IMR-90 (cell line): ENCODE measurements around the gene MRPL10. TPM values are rescaled to one million over a fixed set of nuclear protein-coding genes. Genes with fewer than 3 reads are reported as not detected.

Experiments used
- ATAC-seq: fragments of 200-7000 bp; cut with Tn5 transposase; 2 replicates; pipeline ENCODE4 v1.9.1; 2020; ENCODE audit warnings: low read depth, mild to moderate bottlenecking, moderate library complexity
- BruUV-seq: library from RNA; stranded (reverse); fragments of 400-500 nt; replicated peaks from 2 replicates; lab custom pipeline; 2021; lab: Mats Ljungman, UMichigan
- CTCF ChIA-PET: fragments of 300-600 bp; formaldehyde crosslinking; extraction: SDS; loops from one replicate; lab custom pipeline; 2021; ENCODE audit warnings: antibody characterized with exemption; lab: Yijun Ruan, JAX
- POLR2A ChIA-PET: fragments of 300-600 bp; sonication (Branson Sonifier 250); formaldehyde crosslinking; loops from one replicate; lab custom pipeline; 2022; ENCODE audit warnings: antibody characterized with exemption; ENCODE audit not compliant: unreplicated experiment; lab: Charles Lee
- DNase-seq: peaks from one replicate; pipeline ENCODE4 v3.0.0; 2013
- H2AFZ ChIP-seq: replicated peaks from 2 replicates; pipeline ENCODE3; 2013; ENCODE audit warnings: low read length, mild to moderate bottlenecking; ENCODE audit not compliant: poor library complexity
- H2AK5ac ChIP-seq: 2 replicates; pipeline ENCODE4 v1.6.1; 2013; ENCODE audit warnings: low read depth, low read length, inconsistent platforms
- H2AK9ac ChIP-seq: replicated peaks from 2 replicates; pipeline ENCODE3; 2013; ENCODE audit warnings: mild to moderate bottlenecking, low read depth, low read length, moderate library complexity; ENCODE audit not compliant: poor library complexity
- H2BK120ac ChIP-seq: 2 replicates; pipeline ENCODE4 v1.6.1; 2013; ENCODE audit warnings: low read depth, low read length, inconsistent platforms
- H2BK15ac ChIP-seq: 3 replicates; pipeline ENCODE4 v1.6.1; 2013; ENCODE audit warnings: low read depth, low read length, inconsistent platforms
- H2BK20ac ChIP-seq: 2 replicates; pipeline ENCODE4 v1.6.1; 2013; ENCODE audit warnings: low read depth, mild to moderate bottlenecking, inconsistent platforms, low read length, moderate library complexity
- H2BK5ac ChIP-seq: 2 replicates; pipeline ENCODE4 v1.6.1; 2013; ENCODE audit warnings: mild to moderate bottlenecking, low read depth, low read length, inconsistent platforms; ENCODE audit not compliant: poor library complexity, severe bottlenecking
- H3K14ac ChIP-seq: replicated peaks from 2 replicates; pipeline ENCODE4 v1.6.1; 2013; ENCODE audit warnings: low read depth, low read length, inconsistent platforms
- H3K18ac ChIP-seq: 2 replicates; pipeline ENCODE4 v1.6.1; 2013; ENCODE audit warnings: low read depth, low read length, control low read depth
- H3K23ac ChIP-seq: 2 replicates; pipeline ENCODE4 v1.6.1; 2013; ENCODE audit warnings: low read depth, low read length, inconsistent platforms
- H3K27ac ChIP-seq: 2 replicates; pipeline ENCODE4 v1.5.1; 2013; ENCODE audit warnings: mild to moderate bottlenecking, control low read depth, low read length; ENCODE audit not compliant: insufficient read depth
- H3K27me3 ChIP-seq: 2 replicates; pipeline ENCODE4 v1.6.1; 2013; ENCODE audit warnings: low read length; ENCODE audit not compliant: control insufficient read depth, insufficient read depth
- H3K36me3 ChIP-seq: 2 replicates; pipeline ENCODE4 v1.6.1; 2013; ENCODE audit warnings: low read length, mixed read lengths; ENCODE audit not compliant: control insufficient read depth, insufficient read depth
- H3K4ac ChIP-seq: 2 replicates; pipeline ENCODE4 v1.6.1; 2013; ENCODE audit warnings: low read depth, low read length, inconsistent platforms
- H3K4me1 ChIP-seq: 2 replicates; pipeline ENCODE4 v1.6.1; 2013; ENCODE audit warnings: low read length, mixed read lengths; ENCODE audit not compliant: control insufficient read depth, insufficient read depth
- H3K4me2 ChIP-seq: 2 replicates; pipeline ENCODE4 v1.6.1; 2013; ENCODE audit warnings: low read depth, mild to moderate bottlenecking, control low read depth, low read length, moderate library complexity
- H3K4me3 ChIP-seq: 2 replicates; pipeline ENCODE4 v1.5.1; 2013; ENCODE audit warnings: low read depth, mild to moderate bottlenecking, control low read depth, low read length, moderate library complexity; ENCODE audit not compliant: insufficient read depth
- H3K56ac ChIP-seq: 2 replicates; pipeline ENCODE4 v1.6.1; 2013; ENCODE audit warnings: low read length, inconsistent platforms; ENCODE audit not compliant: insufficient read depth; ENCODE audit errors: extremely low read depth
- H3K79me1 ChIP-seq, 2 experiments: 2 replicates each; pipeline ENCODE4 v1.6.1; 2013; ENCODE audit warnings: low read length in 2 of 2, inconsistent platforms in 1 of 2, low read depth in 1 of 2
- H3K9ac ChIP-seq: 2 replicates; pipeline ENCODE4 v1.6.1; 2013; ENCODE audit warnings: low read depth, low read length, control low read depth
- H3K9me1 ChIP-seq: 2 replicates; pipeline ENCODE4 v1.6.1; 2013; ENCODE audit warnings: low read length, inconsistent platforms; ENCODE audit not compliant: insufficient read depth
- H3K9me3 ChIP-seq: 2 replicates; pipeline ENCODE4 v1.6.1; 2013; ENCODE audit warnings: low read length; ENCODE audit not compliant: control insufficient read depth, insufficient read depth
- H4K20me1 ChIP-seq: 2 replicates; pipeline ENCODE4 v1.6.1; 2013; ENCODE audit warnings: low read length, inconsistent platforms; ENCODE audit not compliant: insufficient read depth
- H4K5ac ChIP-seq: 2 replicates; pipeline ENCODE4 v1.6.1; 2013; ENCODE audit warnings: mild to moderate bottlenecking, low read depth, low read length, control low read depth
- H4K8ac ChIP-seq, 2 experiments: 2 replicates each; pipeline ENCODE4 v1.6.1; 2013; ENCODE audit warnings: low read depth in 2 of 2, low read length in 2 of 2, control low read depth in 1 of 2, inconsistent platforms in 1 of 2
- H4K91ac ChIP-seq: 2 replicates; pipeline ENCODE4 v1.6.1; 2013; ENCODE audit warnings: low read depth, low read length, inconsistent platforms; ENCODE audit not compliant: insufficient read depth
- BHLHE40 ChIP-seq: fragments of 150-350 bp; IDR thresholded peaks from 2 replicates; pipeline ENCODE4 v1.6.1; 2016; ENCODE audit warnings: mild to moderate bottlenecking, low read depth, low read length
- CHD1 ChIP-seq: IDR thresholded peaks from 2 replicates; pipeline ENCODE4 v1.6.1; 2012; ENCODE audit warnings: low read depth, low read length, improper control_type of control experiment
- CTCF ChIP-seq: conservative IDR thresholded peaks from 2 replicates; pipeline ENCODE4 v1.5.1; 2012; ENCODE audit warnings: mild to moderate bottlenecking, low read depth, low read length, improper control_type of control experiment
- ELK1 ChIP-seq: fragments of 150-350 bp; IDR thresholded peaks from 2 replicates; pipeline ENCODE4 v1.6.1; 2016; ENCODE audit warnings: low read depth, mild to moderate bottlenecking, low read length, moderate library complexity, borderline replicate concordance
- FOS ChIP-seq: fragments of 150-350 bp; IDR thresholded peaks from 2 replicates; pipeline ENCODE4 v1.6.1; 2016; ENCODE audit warnings: low read depth, low read length
- MAFK ChIP-seq: IDR thresholded peaks from 2 replicates; pipeline ENCODE4 v1.6.1; 2012; ENCODE audit warnings: low read depth, low read length, improper control_type of control experiment
- MAZ ChIP-seq: IDR thresholded peaks from 2 replicates; pipeline ENCODE4 v1.6.1; 2012; ENCODE audit warnings: low read depth, mild to moderate bottlenecking, low read length, improper control_type of control experiment, moderate library complexity, borderline replicate concordance
- MXI1 ChIP-seq: IDR thresholded peaks from 2 replicates; pipeline ENCODE4 v1.6.1; 2012; ENCODE audit warnings: low read depth, mild to moderate bottlenecking, low read length, moderate library complexity, borderline replicate concordance
- NFE2L2 ChIP-seq: fragments of 150-350 bp; IDR thresholded peaks from 2 replicates; pipeline ENCODE4 v1.6.1; 2016; ENCODE audit warnings: low read depth, mild to moderate bottlenecking, low read length
- POLR2A ChIP-seq: IDR thresholded peaks from 2 replicates; pipeline ENCODE4 v1.6.1; 2012; ENCODE audit warnings: mild to moderate bottlenecking, low read depth, low read length
- RAD21 ChIP-seq: IDR thresholded peaks from 2 replicates; pipeline ENCODE4 v1.6.1; 2012; ENCODE audit warnings: low read length, improper control_type of control experiment
- RCOR1 ChIP-seq: IDR thresholded peaks from 2 replicates; pipeline ENCODE4 v1.6.1; 2012; ENCODE audit warnings: mild to moderate bottlenecking, low read length, improper control_type of control experiment; ENCODE audit not compliant: insufficient replicate concordance
- RFX5 ChIP-seq: IDR thresholded peaks from 2 replicates; pipeline ENCODE4 v1.8.0; 2012; ENCODE audit warnings: low read depth, mild to moderate bottlenecking, low read length, moderate library complexity
- SMC3 ChIP-seq: fragments of 150-350 bp; IDR thresholded peaks from 2 replicates; pipeline ENCODE4 v1.6.1; 2016; ENCODE audit warnings: low read depth, mild to moderate bottlenecking, antibody characterized with exemption, low read length, moderate library complexity
- WGBS, 2 experiments: methylation state at CpG; one replicate each; pipeline versions ENCODE4 v1.1.5 to v1.1.7; 2013; ENCODE audit warnings: missing lambda C conversion rate in 2 of 2; ENCODE audit not compliant: insufficient read length in 1 of 2; ENCODE audit errors: extremely low coverage in 2 of 2; 5-methylcytosine and 5-hydroxymethylcytosine counted together
- dilution Hi-C: fragments of 300-500 bp; cut with HindIII; formaldehyde crosslinking; loops from one replicate; pipeline ENCODE4 v1.14.3; 2018; ENCODE audit warnings: low sequenced_read_pairs; ENCODE audit not compliant: unreplicated experiment
- in situ Hi-C: fragments of 300-500 bp; cut with MboI; formaldehyde crosslinking; loops from 3 replicates; pipeline ENCODE4 v1.14.3; 2019; ENCODE audit warnings: low sequenced_read_pairs, inconsistent platforms, mixed read lengths
- intact Hi-C: fragments of 100-400 bp; cut with micrococcal nuclease; formaldehyde crosslinking; loops from 2 replicates; pipeline ENCODE4 v1.10.0; 2022
- polyA plus RNA-seq, 3 experiments: library from polyadenylated mRNA; depleted of rRNA; stranded (reverse); fragments of >200 nt; gene quantifications; 2 replicates each; pipeline ENCODE4 v1.2.3, GENCODE V29; 2012; ENCODE audit warnings: low replicate concordance in 1 of 3
- total RNA-seq: library from RNA; depleted of rRNA; stranded (reverse); fragments of >200 nt; gene quantifications from 2 replicates; pipeline ENCODE4 v1.2.3, GENCODE V29; 2012
- TF ChIP-seq, protein P1 (sequence below): fragments of 150-350 bp; IDR thresholded peaks from 2 replicates; pipeline ENCODE4 v1.6.1; 2017; ENCODE audit warnings: mild to moderate bottlenecking, antibody characterized with exemption, low read length, low read depth

MRPL10 gene
- total and polyA plus RNA-seq, 2 of the 4 experiments (the other 2 are of a cell fraction): 32.3 to 61.8 TPM

- H4K20me1 ChIP-seq: peaks cover 8% of the 10 kb centered on the region; the same call in 1 of the 2 replicates
- no peak overlapping the region for H3K27ac ChIP-seq
- no peak overlapping the region for H3K4me2 ChIP-seq
- no peak overlapping the region for H4K8ac ChIP-seq
- H4K91ac ChIP-seq: no peak overlapping the region
- no peak overlapping the region for H2BK120ac ChIP-seq
- ChIA-PET POLR2A (no interaction called here), CTCF (no interaction called here)
- H3K27me3 ChIP-seq: no peaks in the 10 kb centered on the region
- H3K18ac ChIP-seq: no peak overlapping the region
- no peak overlapping the region for H3K9ac ChIP-seq
- peaks cover 4% of the 10 kb centered on the region; the same call in 1 of the 2 replicates for H3K4me1 ChIP-seq
- H3K56ac ChIP-seq: no peak overlapping the region
- no peak overlapping the region for H2BK15ac ChIP-seq
- 100% methylated on average over 2 of the region's 10 CpGs; no CpG with 5 or more reads in 1 of the 2 experiments for WGBS, 2 experiments
- H3K9me1 ChIP-seq: 0 out of 2 replicates have a peak, but pooled peaks cover 4% of the 10 kb centered on the region
- H3K36me3 ChIP-seq: peaks cover 61% of the 10 kb centered on the region
- dilution Hi-C loops (no loop called here), in situ Hi-C loops (no loop called here), intact Hi-C loops (no loop called here)
- H3K9me3 ChIP-seq: no peaks in the 10 kb centered on the region
- no TSS peak for BruUV-seq
- H3K23ac ChIP-seq: no peak overlapping the region
- H3K79me1 ChIP-seq: peaks cover 0 to 13% of the 10 kb centered on the region in 2 experiments; a peak in 1 of 4 replicates
- H2AFZ ChIP-seq: no peak overlapping the region
- ATAC-seq (no peak), DNase-seq (no peak)
- no peak overlapping the region for H2AK9ac ChIP-seq
- H2BK5ac ChIP-seq: no peak overlapping the region
- no peak for TF ChIP-seq RFX5
- TF ChIP-seq SMC3: no peak
- TF ChIP-seq ELK1: no peak
- TF ChIP-seq NFE2L2: no peak
- TF ChIP-seq, protein P1, sequence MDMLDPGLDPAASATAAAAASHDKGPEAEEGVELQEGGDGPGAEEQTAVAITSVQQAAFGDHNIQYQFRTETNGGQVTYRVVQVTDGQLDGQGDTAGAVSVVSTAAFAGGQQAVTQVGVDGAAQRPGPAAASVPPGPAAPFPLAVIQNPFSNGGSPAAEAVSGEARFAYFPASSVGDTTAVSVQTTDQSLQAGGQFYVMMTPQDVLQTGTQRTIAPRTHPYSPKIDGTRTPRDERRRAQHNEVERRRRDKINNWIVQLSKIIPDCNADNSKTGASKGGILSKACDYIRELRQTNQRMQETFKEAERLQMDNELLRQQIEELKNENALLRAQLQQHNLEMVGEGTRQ: no peak
- TF ChIP-seq BHLHE40: no peak
- no peak for TF ChIP-seq CTCF
- TF ChIP-seq POLR2A: no peak
- no peak for TF ChIP-seq FOS
- TF ChIP-seq MAFK: no peak
- TF ChIP-seq MXI1: no peak
- no peak for TF ChIP-seq MAZ
- no peak for TF ChIP-seq CHD1
- no peak for TF ChIP-seq RAD21
- TF ChIP-seq RCOR1: no peak
- no peak overlapping the region for H3K14ac ChIP-seq
- no peak overlapping the region for H4K5ac ChIP-seq
- no peak overlapping the region for H2AK5ac ChIP-seq
- H3K4ac ChIP-seq: no peak overlapping the region
- H2BK20ac ChIP-seq: no peak overlapping the region
- H3K4me3 ChIP-seq: no peak overlapping the region
Observed at GRCh38 chr17:47816947-47817346, 14.4 kb downstream of the MRPL10 start.
